Stimulated activated CD8-positive, alpha-beta memory T cell treated with anti-CD3 and anti-CD28 coated beads, Interleukin-4, amount 100 ng/mL, for 24 hours (primary cell): ENCODE measurements around the gene SCYGR2.

Experiments
- DNase-seq: peaks from one replicate; pipeline ENCODE4 v3.0.0-alpha.2; 2020; ENCODE audit warnings: low read depth

The SCYGR2 gene

GRCh38 chr2:227612546-227613271 is 14.0 kb downstream of the SCYGR2 start:
- DNase-seq, result no peak

- DNase-seq, result no peak
Observed at GRCh38 chr2:227613272-227613660, 14.6 kb downstream of the SCYGR2 start.

- DNase-seq, result no peak
Observed at GRCh38 chr2:227614246-227614645, 15.6 kb downstream of the SCYGR2 start.

GRCh38 chr2:227614740-227615139 is 16.0 kb downstream of the SCYGR2 start, which contains the start of gene SCYGR3:
SCYGR3 (minus strand) TSS chr2:227614840; CDS start chr2:227614840, 0 bp downstream.
- DNase-seq, result no peak

- no peak for DNase-seq
Observed at GRCh38 chr2:227615181-227615580, 16.5 kb downstream of the SCYGR2 start.

- no peak for DNase-seq
Observed at GRCh38 chr2:227615906-227616305, 17.2 kb downstream of the SCYGR2 start.

GRCh38 chr2:227616631-227617030 is 17.9 kb downstream of the SCYGR2 start:
- DNase-seq, result no peak

GRCh38 chr2:227617316-227618230 is 18.9 kb downstream of the SCYGR2 start, which contains the start of gene SCYGR4:
SCYGR4 (plus strand) TSS chr2:227617498; CDS start chr2:227617498, 0 bp downstream.
- no peak for DNase-seq

- no peak for DNase-seq
Observed at GRCh38 chr2:227623226-227623625, 24.5 kb downstream of the SCYGR2 start.

GRCh38 chr2:227625420-227625819 is 26.7 kb downstream of the SCYGR2 start:
- DNase-seq, result no peak

GRCh38 chr2:227626580-227627151 is 28.0 kb downstream of the SCYGR2 start:
- no peak for DNase-seq

- no peak for DNase-seq
Observed at GRCh38 chr2:227627769-227628168, 29.1 kb downstream of the SCYGR2 start.

GRCh38 chr2:227629435-227629834 is 30.7 kb downstream of the SCYGR2 start:
- DNase-seq, result no peak

GRCh38 chr2:227630322-227630721 is 31.6 kb downstream of the SCYGR2 start:
- no peak for DNase-seq

GRCh38 chr2:227632827-227633226 is 34.1 kb downstream of the SCYGR2 start:
- DNase-seq, result no peak

GRCh38 chr2:227634201-227634600 is 35.5 kb downstream of the SCYGR2 start:
- DNase-seq, result no peak

GRCh38 chr2:227642656-227643055 is 44.0 kb downstream of the SCYGR2 start:
- DNase-seq, result no peak

- DNase-seq, result no peak
Observed at GRCh38 chr2:227643990-227644551, 45.4 kb downstream of the SCYGR2 start.
